Aorta (tissue), 5 donors: ENCODE results near the gene MCUB. TPM values are rescaled to one million over a fixed set of nuclear protein-coding genes. Genes with fewer than 3 reads are reported as not detected.

ENCODE experiments used
- ATAC-seq: fragments of 200-7000 bp; cut with Tn5 transposase; one replicate; pipeline ENCODE4 v1.9.1; 2022; ENCODE audit warnings: moderate library complexity; ENCODE audit not compliant: low FRiP score
- DNase-seq, 2 donors: peaks; one replicate each; pipeline ENCODE4 v3.0.0-alpha.2; 2020
- H3K27ac ChIP-seq, 2 donors: one replicate each; pipeline ENCODE4 v1.5.1; 2013; ENCODE audit warnings: low read length in 2 of 2, mild to moderate bottlenecking in 2 of 2, moderate library complexity in 2 of 2, control low read depth in 1 of 2, inconsistent platforms in 1 of 2, low read depth in 1 of 2
- H3K27me3 ChIP-seq, 2 donors: one replicate each; pipeline ENCODE4 v1.6.1; 2013; ENCODE audit warnings: control low read depth in 1 of 2, low read length in 1 of 2, mild to moderate bottlenecking in 1 of 2, moderate library complexity in 1 of 2; ENCODE audit not compliant: insufficient read depth in 2 of 2, control insufficient read depth in 1 of 2
- H3K36me3 ChIP-seq, 2 donors: one replicate each; pipeline ENCODE4 v1.6.1; 2013; ENCODE audit warnings: control low read depth in 1 of 2, low read length in 1 of 2, mild to moderate bottlenecking in 1 of 2; ENCODE audit not compliant: insufficient read depth in 2 of 2, control insufficient read depth in 1 of 2
- H3K4me1 ChIP-seq, 2 donors: one replicate each; pipeline ENCODE4 v1.6.1; 2013; ENCODE audit warnings: low read length in 2 of 2, control low read depth in 1 of 2, mild to moderate bottlenecking in 1 of 2, moderate library complexity in 1 of 2; ENCODE audit not compliant: insufficient read depth in 2 of 2, control insufficient read depth in 1 of 2
- H3K4me3 ChIP-seq, 2 donors: one replicate each; pipeline ENCODE4 v1.5.1; 2013; ENCODE audit warnings: low read length in 2 of 2, control low read depth in 1 of 2, mild to moderate bottlenecking in 1 of 2
- H3K9me3 ChIP-seq: one replicate; pipeline ENCODE4 v1.6.1; 2013; ENCODE audit warnings: mild to moderate bottlenecking, low read length; ENCODE audit not compliant: control insufficient read depth
- WGBS, 2 donors: extraction: QIAGEN DNeasy Blood & Tissue Kit; methylation state at CpG; one replicate each; pipeline ENCODE4 v1.1.7; 2013; 5-methylcytosine and 5-hydroxymethylcytosine counted together
- intact Hi-C, 2 donors: fragments of 100-400 bp; cut with DNase I; formaldehyde crosslinking; loops; one replicate each; pipeline versions ENCODE4 v1.14.2 to v1.15.0; 2022
- polyA plus RNA-seq, 2 donors: library from polyadenylated mRNA; stranded (reverse); fragments of 200-250 nt; gene quantifications; one replicate each; pipeline ENCODE4 v1.2.3, GENCODE V29; 2013
- total RNA-seq, 2 donors: library from RNA; stranded (reverse); fragmentation: NEBNext Ultra II Directional; extraction: Animal tissue kit (Norgen Biotek cat#: 25700); gene quantifications; one replicate each; pipeline ENCODE4 v1.2.1, GENCODE V29; 2021
- donor health status: healthy with polysubstance abuse.
- donor health status: Bipolar disorder and iron deficiency.
- donor health status: DM: no; HTN: no; CAD: no.
- donor health status: DM: no; HTN: no; CAD: no.
- donor health status: DM: yes; HTN: yes; CAD: no.

Gene MCUB
- total and polyA plus RNA-seq, 4 donors = 2.7 to 25.6 (median 8.3) TPM

DNA sequence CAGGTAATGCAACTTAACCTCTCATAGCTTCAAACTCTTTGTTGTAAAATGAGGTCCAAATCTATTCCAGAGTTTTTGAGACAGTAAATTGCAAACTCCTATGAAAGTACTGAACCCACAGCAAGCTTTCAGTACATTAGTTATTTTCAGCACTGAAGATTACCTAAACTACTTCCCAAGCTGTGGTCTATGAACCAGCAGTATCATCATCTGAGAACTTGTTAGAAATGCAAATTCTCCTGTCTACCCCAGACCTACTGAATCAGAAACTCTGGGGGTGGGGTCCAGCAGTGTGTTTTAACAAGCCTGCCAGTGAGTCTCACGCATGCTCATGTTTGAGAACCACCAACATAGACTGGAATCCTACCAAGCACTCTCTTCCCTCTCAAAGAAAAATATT is 148.9 kb downstream of the MCUB start:
- H3K4me3 ChIP-seq = no peak overlapping the region
- no peak for DNase-seq
- H3K27ac ChIP-seq = no peak overlapping the region
- 75 to 81% methylated on average over 1 of the region's 1 CpG for WGBS, 2 donors
- H3K36me3 ChIP-seq = peaks cover 0 to 2% of the 10 kb centered on the region in 2 donors
- no peaks in the 10 kb centered on the region for H3K9me3 ChIP-seq
- ATAC-seq = no peak
- intact Hi-C loops = loop anchor here in 1 of 2 donors (10.0 kb wide), 1 partner anchor 274 kb away; the partner anchor contains the start of gene SEC24B
- no peaks in the 10 kb centered on the region for H3K4me1 ChIP-seq
- H3K27me3 ChIP-seq = no peaks in the 10 kb centered on the region

DNA sequence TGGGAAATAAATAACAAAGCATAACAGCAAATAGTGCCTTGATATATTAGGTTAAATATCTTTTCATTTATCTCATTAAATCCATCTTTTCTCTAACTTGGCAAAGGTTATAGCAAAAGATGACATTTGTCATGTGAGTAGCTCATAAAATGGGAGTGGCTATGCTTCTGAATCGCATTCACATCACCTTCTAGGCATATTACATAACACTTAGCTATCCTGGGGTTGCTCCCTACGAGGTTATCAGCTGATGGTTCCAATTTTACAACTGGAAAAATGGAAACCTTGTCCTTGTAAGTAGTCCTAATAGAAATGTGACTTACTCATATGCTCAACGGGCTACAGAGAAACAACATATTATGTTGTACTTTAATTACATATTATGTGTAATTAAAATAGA is 153.5 kb downstream of the MCUB start:
- no peak for ATAC-seq
- Histone ChIP-seq H3K36me3 (peaks cover 2 to 4% of the 10 kb centered on the region in 2 donors), H3K9me3 (no peaks in the 10 kb centered on the region), H3K4me3 (no peak overlapping the region), H3K27ac (no peak overlapping the region), H3K4me1 (no peaks in the 10 kb centered on the region), H3K27me3 (no peaks in the 10 kb centered on the region)
- DNase-seq = no peak
- 91 to 94% methylated on average over 3 of the region's 3 CpGs for WGBS, 2 donors
- intact Hi-C loops = no loop called here

DNA sequence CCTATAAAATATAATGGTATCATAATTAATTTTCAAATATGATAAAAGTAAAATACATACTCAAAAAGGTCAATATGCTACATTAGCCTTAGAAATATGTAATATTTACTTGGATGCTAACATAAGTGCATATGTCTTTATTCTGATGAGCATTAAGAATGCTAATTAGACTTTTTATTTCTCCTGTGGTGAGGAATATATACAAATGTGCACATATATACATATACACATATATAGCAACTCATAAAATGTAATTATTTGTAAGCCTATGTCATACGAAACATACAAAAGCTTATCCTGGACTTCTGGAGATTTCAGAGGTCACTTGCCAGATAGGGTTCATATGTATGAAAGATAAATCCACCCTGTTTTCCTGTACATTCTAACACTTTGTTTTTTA is 158.7 kb downstream of the MCUB start:
- no peak for DNase-seq
- no peaks in the 10 kb centered on the region for H3K9me3 ChIP-seq
- no peak overlapping the region for H3K4me3 ChIP-seq
- H3K36me3 ChIP-seq = peaks cover 0 to 4% of the 10 kb centered on the region in 2 donors
- H3K27ac ChIP-seq = no peak overlapping the region
- intact Hi-C loops = no loop called here
- no peaks in the 10 kb centered on the region for H3K4me1 ChIP-seq
- 92 to 99% methylated on average over 1 of the region's 1 CpG for WGBS, 2 donors
- no peak for ATAC-seq
- no peaks in the 10 kb centered on the region for H3K27me3 ChIP-seq

DNA sequence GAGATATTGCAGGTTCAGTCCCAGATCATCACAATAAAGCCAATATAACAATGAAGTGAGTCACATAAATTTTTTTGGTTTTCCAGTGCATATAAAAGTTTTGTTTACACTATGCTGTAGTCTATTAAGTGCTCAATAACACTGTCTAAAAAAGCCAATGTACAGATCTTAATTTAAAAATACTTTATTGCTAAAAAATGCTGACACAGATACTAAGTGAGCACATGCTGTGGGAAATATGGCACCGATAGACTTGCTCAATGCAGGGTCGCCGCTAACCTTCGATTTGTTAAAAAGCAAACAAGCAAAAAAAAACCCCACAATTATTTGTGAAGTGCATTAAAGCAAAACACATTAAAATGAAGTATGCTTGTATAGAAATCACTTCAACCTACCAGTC is 159.6 kb downstream of the MCUB start:
- no peak for DNase-seq
- Histone ChIP-seq H3K9me3 (no peaks in the 10 kb centered on the region), H3K27me3 (no peaks in the 10 kb centered on the region), H3K27ac (no peak overlapping the region), H3K36me3 (peaks cover 0 to 4% of the 10 kb centered on the region in 2 donors), H3K4me3 (no peak overlapping the region), H3K4me1 (no peaks in the 10 kb centered on the region)
- no peak for ATAC-seq
- intact Hi-C loops = no loop called here
- 95 to 96% methylated on average over 4 of the region's 4 CpGs for WGBS, 2 donors

DNA sequence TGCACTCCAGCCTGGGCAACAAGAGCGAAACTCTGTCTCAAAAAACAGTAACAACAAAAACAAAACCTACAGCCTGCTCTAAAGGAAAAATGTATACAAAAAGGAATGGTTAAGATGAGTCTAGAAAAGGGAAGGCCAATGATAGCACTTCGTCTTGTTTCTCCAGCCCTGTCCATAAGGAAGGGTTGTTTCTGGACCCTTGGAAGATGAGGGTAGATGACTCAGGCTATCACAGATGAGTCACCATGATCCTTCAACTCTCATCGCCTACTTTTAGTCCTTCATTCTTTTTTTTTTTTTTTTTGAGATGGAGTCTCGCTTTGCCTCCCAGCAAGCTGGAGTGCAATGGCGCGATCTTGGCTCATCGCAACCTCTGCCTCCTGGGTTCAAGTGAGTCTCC is 161.0 kb downstream of the MCUB start:
- peaks cover 0 to 4% of the 10 kb centered on the region in 2 donors for H3K36me3 ChIP-seq
- H3K4me1 ChIP-seq = no peaks in the 10 kb centered on the region
- no peaks in the 10 kb centered on the region for H3K27me3 ChIP-seq
- no peak for DNase-seq
- H3K9me3 ChIP-seq = no peaks in the 10 kb centered on the region
- intact Hi-C loops = no loop called here
- WGBS, 2 donors = 96 to 97% methylated on average over 7 of the region's 7 CpGs
- H3K27ac ChIP-seq = no peak overlapping the region
- no peak overlapping the region for H3K4me3 ChIP-seq
- ATAC-seq = no peak

DNA sequence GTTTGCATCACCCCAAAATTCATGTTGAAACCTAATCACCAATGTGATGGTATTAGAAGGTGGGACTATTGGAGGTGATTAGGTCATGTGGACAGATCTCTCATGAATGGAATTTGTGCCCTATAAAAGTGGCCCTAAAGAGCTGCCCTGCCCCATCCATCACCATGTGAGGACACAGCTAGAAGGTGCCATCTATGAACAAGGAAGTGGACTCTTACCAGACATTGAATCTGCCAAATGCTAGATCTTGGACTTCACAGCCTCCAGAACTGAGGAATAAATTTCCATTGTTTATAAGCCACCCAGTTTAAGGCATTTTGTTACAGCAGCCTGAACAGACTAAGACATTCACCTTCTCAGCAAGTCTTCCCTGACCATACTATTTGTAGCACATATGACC is 162.3 kb downstream of the MCUB start:
- H3K27me3 ChIP-seq = no peaks in the 10 kb centered on the region
- no peak overlapping the region for H3K4me3 ChIP-seq
- H3K4me1 ChIP-seq = no peaks in the 10 kb centered on the region
- H3K9me3 ChIP-seq = no peaks in the 10 kb centered on the region
- intact Hi-C loops = no loop called here
- ATAC-seq = no peak
- DNase-seq = no peak
- H3K27ac ChIP-seq = no peak overlapping the region
- H3K36me3 ChIP-seq = no peaks in the 10 kb centered on the region

DNA sequence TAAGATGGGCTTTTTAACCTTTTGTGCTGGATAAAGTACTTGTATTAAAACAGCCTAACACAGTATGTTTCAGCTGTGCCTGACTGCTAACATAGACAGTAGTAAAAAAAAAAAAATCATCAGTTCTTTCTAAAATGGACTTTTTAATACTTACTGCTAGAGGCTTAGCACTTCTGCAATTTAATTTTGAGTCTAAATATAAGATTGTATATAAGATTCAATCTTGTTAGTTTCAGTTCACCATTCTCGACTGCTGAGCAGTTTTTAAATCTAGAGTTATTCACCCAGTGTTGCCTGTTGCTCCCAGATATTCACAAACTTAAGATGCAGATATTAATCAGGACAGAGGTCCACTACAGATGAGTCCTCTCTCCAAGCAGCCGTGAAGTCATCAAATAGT is 163.1 kb downstream of the MCUB start:
- 92 to 94% methylated on average over 2 of the region's 2 CpGs for WGBS, 2 donors
- H3K27ac ChIP-seq = no peak overlapping the region
- no peak for DNase-seq
- no peaks in the 10 kb centered on the region for H3K9me3 ChIP-seq
- H3K4me1 ChIP-seq = no peaks in the 10 kb centered on the region
- intact Hi-C loops = no loop called here
- H3K4me3 ChIP-seq = no peak overlapping the region
- H3K27me3 ChIP-seq = no peaks in the 10 kb centered on the region
- no peaks in the 10 kb centered on the region for H3K36me3 ChIP-seq
- ATAC-seq = no peak

DNA sequence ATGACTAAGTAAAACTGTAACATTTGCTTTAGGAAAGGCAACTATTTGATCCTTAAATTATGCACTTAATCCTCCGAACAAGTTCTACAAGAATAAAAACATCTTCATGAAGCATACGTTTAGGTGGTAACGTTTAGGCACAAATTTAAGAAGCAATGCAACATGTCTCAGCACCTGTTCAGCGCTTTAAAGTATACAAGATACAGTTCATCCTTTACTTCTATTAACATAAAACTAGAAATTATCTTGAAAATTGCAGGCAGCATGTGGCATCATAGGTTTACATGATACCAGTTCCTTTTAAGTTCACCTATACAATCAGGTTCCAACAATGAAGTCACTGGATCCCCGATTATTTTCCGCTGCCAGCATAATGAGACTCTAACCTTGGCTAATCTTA is 168.3 kb downstream of the MCUB start:
- H3K27ac ChIP-seq = no peak overlapping the region
- 87% methylated on average over 6 of the region's 6 CpGs for WGBS, 2 donors
- DNase-seq = no peak
- H3K9me3 ChIP-seq = no peaks in the 10 kb centered on the region
- no peak overlapping the region for H3K4me3 ChIP-seq
- H3K27me3 ChIP-seq = no peaks in the 10 kb centered on the region
- no peaks in the 10 kb centered on the region for H3K4me1 ChIP-seq
- intact Hi-C loops = loop anchor here in 1 of 2 donors (2.0 kb wide), 1 partner anchor 26 kb away; the partner anchor contains the start of gene CASP6
- H3K36me3 ChIP-seq = no peaks in the 10 kb centered on the region
- ATAC-seq = no peak

DNA sequence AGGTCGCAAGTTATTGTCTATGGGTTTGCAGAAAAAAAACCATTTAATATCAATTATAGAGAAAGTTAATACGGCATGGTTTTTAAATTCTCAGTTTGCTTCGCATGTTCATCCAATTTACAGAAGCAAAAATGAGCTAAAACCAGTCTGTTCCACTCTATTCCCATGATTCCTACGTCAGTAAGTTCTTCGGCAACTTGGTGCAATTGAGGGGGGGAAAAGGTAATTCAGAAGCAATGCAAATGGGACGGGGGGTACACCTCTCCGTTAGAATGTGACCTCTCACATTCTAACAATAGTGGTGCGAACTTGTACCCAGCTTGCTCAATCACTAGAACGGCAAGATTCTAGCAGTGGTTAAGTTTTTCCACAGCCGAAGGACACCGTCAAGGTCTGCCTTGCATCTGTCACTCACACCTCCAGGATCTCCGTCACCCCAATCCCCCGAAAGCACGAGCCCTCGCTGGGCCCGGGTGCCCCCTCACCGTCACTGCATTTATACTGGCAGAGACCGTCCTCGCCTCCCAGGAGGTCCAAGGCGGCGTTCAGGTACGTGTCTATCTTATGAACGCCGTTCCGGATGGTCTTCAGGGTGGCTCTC is 169.2 kb downstream of the MCUB start:
- WGBS, 2 donors = 6% methylated on average over 25 of the region's 25 CpGs
- H3K36me3 ChIP-seq = no peaks in the 10 kb centered on the region
- H3K27ac ChIP-seq = no peak overlapping the region
- ATAC-seq (no peak), DNase-seq (no peak)
- H3K4me1 ChIP-seq = no peaks in the 10 kb centered on the region
- H3K27me3 ChIP-seq = no peaks in the 10 kb centered on the region
- H3K9me3 ChIP-seq = no peaks in the 10 kb centered on the region
- intact Hi-C loops = loop anchor here in 1 of 2 donors (2.0 kb wide), 1 partner anchor 26 kb away; the partner anchor contains the start of gene CASP6
- peak overlapping the region; percentile 71 to 91 for H3K4me3 ChIP-seq
